GM12878 (cell line): ENCODE measurements around the gene MTSS2. TPM values are rescaled to one million over a fixed set of nuclear protein-coding genes. Genes with fewer than 3 reads are reported as not detected.

Source experiments
- ATAC-seq: fragments of 200-7000 bp; cut with Tn5 transposase; 3 replicates; pipeline ENCODE4 v1.9.1; 2020; ENCODE audit warnings: mild to moderate bottlenecking, moderate library complexity
- BruUV-seq: library from RNA; stranded (reverse); fragments of 400-500 nt; replicated peaks from 2 replicates; lab custom pipeline; 2021; lab: Mats Ljungman, UMichigan
- CTCF ChIA-PET: fragments of 300-600 bp; sonication (Branson Sonifier 250); formaldehyde crosslinking; extraction: SDS; loops from one replicate; lab custom pipeline; 2021; ENCODE audit warnings: inconsistent platforms; lab: Yijun Ruan, JAX
- POLR2A ChIA-PET: fragments of 350-600 bp; formaldehyde crosslinking; extraction: SDS; loops from one replicate; lab custom pipeline; 2021; ENCODE audit warnings: inconsistent platforms; lab: Charles Lee
- RAD21 ChIA-PET: fragments of 300-600 bp; sonication (Branson Sonifier 250); formaldehyde crosslinking; loops from one replicate; lab custom pipeline; 2023; ENCODE audit warnings: antibody characterized with exemption; ENCODE audit not compliant: unreplicated experiment; lab: Charles Lee
- SMC1A ChIA-PET: fragments of 300-600 bp; sonication (Branson Sonifier 250); formaldehyde crosslinking; loops from one replicate; lab custom pipeline; 2023; ENCODE audit not compliant: unreplicated experiment, uncharacterized antibody; lab: Charles Lee
- DNase-seq: peaks from one replicate; pipeline ENCODE4 v3.0.0-alpha.2; 2011; ENCODE audit warnings: low read depth, low spot score
- FAIRE-seq: peaks from 3 replicates; lab custom pipeline; 2011; peaks lifted over from hg19 to GRCh38; lab: Jason Lieb, UNC
- H2AFZ ChIP-seq: 2 replicates; pipeline ENCODE4 v1.6.0; 2011; ENCODE audit warnings: low read depth, low read length, control low read depth; ENCODE audit not compliant: control insufficient read depth
- H3K27ac ChIP-seq: 2 replicates; pipeline ENCODE4 v1.5.1; 2011; ENCODE audit warnings: control low read depth; ENCODE audit not compliant: control insufficient read depth, insufficient read depth
- H3K27me3 ChIP-seq, 2 experiments: replicated peaks in 1 of 2; 2 replicates each; pipeline versions ENCODE4 v1.6.0 to v1.6.1; 2011; ENCODE audit warnings: low read length in 1 of 2; ENCODE audit not compliant: control insufficient read depth in 2 of 2, insufficient read depth in 2 of 2
- H3K36me3 ChIP-seq, 2 experiments: 2 replicates each; pipeline ENCODE4 v1.5.1; 2011; ENCODE audit warnings: low read length in 1 of 2; ENCODE audit not compliant: control insufficient read depth in 2 of 2, insufficient read depth in 2 of 2
- H3K4me1 ChIP-seq: 2 replicates; pipeline ENCODE4 v1.6.1; 2011; ENCODE audit warnings: mild to moderate bottlenecking, low read length, moderate library complexity, mixed read lengths; ENCODE audit not compliant: control insufficient read depth, insufficient read depth
- H3K4me2 ChIP-seq: 2 replicates; pipeline ENCODE4 v1.6.0; 2011; ENCODE audit warnings: control low read depth; ENCODE audit not compliant: control insufficient read depth, insufficient read depth
- H3K4me3 ChIP-seq: fragments of 200-600 bp; sonication (generic); 2 replicates; pipeline ENCODE4 v1.5.1; 2016
- H3K79me2 ChIP-seq: 2 replicates; pipeline ENCODE4 v1.6.0; 2011; ENCODE audit warnings: low read length; ENCODE audit not compliant: control insufficient read depth, insufficient read depth
- H3K9ac ChIP-seq: 2 replicates; pipeline ENCODE4 v1.8.0; 2011; ENCODE audit warnings: low read length, control low read depth, mixed read lengths; ENCODE audit not compliant: control insufficient read depth, insufficient read depth
- H3K9me3 ChIP-seq: replicated peaks from 3 replicates; pipeline ENCODE4 v1.5.1; 2011; ENCODE audit warnings: mild to moderate bottlenecking, low read length; ENCODE audit not compliant: control insufficient read depth, insufficient read depth
- H4K20me1 ChIP-seq: 2 replicates; pipeline ENCODE4 v1.6.0; 2011; ENCODE audit not compliant: control insufficient read depth, insufficient read depth
- BCL11A ChIP-seq: IDR thresholded peaks from 2 replicates; pipeline ENCODE4 v1.6.1; 2011; ENCODE audit warnings: low read depth, low read length
- BMI1 ChIP-seq: fragments of 450-650 bp; IDR thresholded peaks from 2 replicates; pipeline ENCODE4 v1.6.1; 2016; ENCODE audit warnings: mild to moderate bottlenecking, moderate library complexity, borderline replicate concordance
- E4F1 ChIP-seq: fragments of 450-650 bp; IDR thresholded peaks from 2 replicates; pipeline ENCODE4 v1.6.1; 2018; ENCODE audit warnings: borderline replicate concordance, mild to moderate bottlenecking; ENCODE audit not compliant: partially characterized antibody
- IRF4 ChIP-seq: IDR thresholded peaks from 2 replicates; pipeline ENCODE4 v1.6.1; 2011; ENCODE audit warnings: low read depth, low read length
- KLF5 ChIP-seq: fragments of 450-650 bp; IDR thresholded peaks from 2 replicates; pipeline ENCODE4 v1.6.1; 2014; ENCODE audit warnings: mild to moderate bottlenecking; ENCODE audit not compliant: partially characterized antibody
- NFXL1 ChIP-seq: fragments of 450-650 bp; IDR thresholded peaks from 2 replicates; pipeline ENCODE4 v1.6.1; 2017; ENCODE audit warnings: antibody characterized with exemption, mild to moderate bottlenecking, borderline replicate concordance
- SP1 ChIP-seq: IDR thresholded peaks from one replicate; pipeline ENCODE4 v1.6.1; 2011; ENCODE audit warnings: low read depth, low read length
- TCF12 ChIP-seq: IDR thresholded peaks from 2 replicates; pipeline ENCODE4 v1.6.1; 2011; ENCODE audit warnings: low read depth, mild to moderate bottlenecking, low read length
- ZBTB11 ChIP-seq: fragments of 450-650 bp; formaldehyde crosslinking; IDR thresholded peaks from 2 replicates; pipeline ENCODE4 v1.5.0; 2022; ENCODE audit warnings: mild to moderate bottlenecking, missing genetic modification characterization
- ZBTB4 ChIP-seq: fragments of 450-650 bp; formaldehyde crosslinking; IDR thresholded peaks from 2 replicates; pipeline ENCODE4 v1.4.0; 2022; ENCODE audit warnings: mild to moderate bottlenecking, moderate library complexity
- WGBS: methylation state at CpG from one replicate; pipeline ENCODE4 v1.1.6; 2016; ENCODE audit warnings: low lambda C conversion rate; ENCODE audit not compliant: insufficient replicate concordance, insufficient coverage; ENCODE audit errors: missing lambda C conversion rate; 5-methylcytosine and 5-hydroxymethylcytosine counted together
- in situ Hi-C: fragments of 300-500 bp; cut with MboI; formaldehyde crosslinking; loops from 9 replicates; pipeline ENCODE4 v1.14.3; 2018; ENCODE audit warnings: mixed read lengths
- intact Hi-C: fragments of 100-400 bp; cut with micrococcal nuclease; formaldehyde crosslinking; loops from one replicate; pipeline ENCODE4 v1.14.2; 2022; ENCODE audit not compliant: unreplicated experiment
- polyA plus RNA-seq, 11 experiments: library from polyadenylated mRNA; depleted of rRNA in 4 of 11; unstranded in 6 of 11; stranded (reverse) in 5 of 11; fragments of >200 nt; fragmentation: Nextera tagmentation in 4 of 11; fragmentation: Illumina TruSeq in 1 of 11; extraction: Ambion mirVana in 4 of 11; extraction: Trizol in 1 of 11; gene quantifications; 1 replicate in 1 of 11; 2 replicates in 10 of 11; pipeline versions ENCODE4 v1.2.1 to v1.2.3, GENCODE V29; 2011 to 2016; ENCODE audit warnings: inconsistent platforms in 2 of 11, missing spikeins in 2 of 11, low read depth in 1 of 11
- total RNA-seq, 4 experiments: library from RNA; depleted of rRNA in 3 of 4; stranded (reverse); fragments of >200 nt in 3 of 4; fragmentation: Illumina TruSeq in 1 of 4; extraction: Trizol in 1 of 4; gene quantifications; 2 replicates each; pipeline versions ENCODE4 v1.2.1 to v1.2.3, GENCODE V29; 2013 to 2021
- TF ChIP-seq, protein P1 (sequence below): fragments of 450-650 bp; IDR thresholded peaks from 2 replicates; pipeline ENCODE4 v1.6.1; 2014; ENCODE audit warnings: mild to moderate bottlenecking

The MTSS2 gene
- total and polyA plus RNA-seq, 10 of the 15 experiments (the other 5 are each of a cell fraction or from before 2014, with no cell fraction given) = under 0.01 to 0.51 (median 0.14) TPM; not detected in 4

DNA sequence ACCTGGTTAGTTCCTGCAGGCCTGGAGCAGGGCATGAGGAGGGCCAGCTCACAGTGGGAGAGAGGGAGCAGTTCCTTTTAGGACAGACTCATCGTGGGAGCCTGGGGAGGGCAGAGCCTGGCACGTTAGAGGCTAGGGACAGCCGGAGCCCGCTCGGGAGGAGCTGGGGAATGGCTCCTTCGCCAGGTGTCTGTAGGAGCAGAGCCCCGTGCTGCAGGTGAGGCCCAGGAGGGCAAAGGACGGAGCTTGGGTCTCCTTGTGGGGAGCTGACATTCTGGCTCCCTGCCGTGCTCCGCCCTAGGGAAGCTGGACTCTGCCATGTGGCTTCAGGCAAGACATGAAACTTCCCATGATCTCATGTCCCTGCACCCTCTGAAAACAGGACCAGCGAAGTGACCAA, 18.7 kb upstream of the MTSS2 start (continued):
- TF ChIP-seq ZBTB4 (CRISPR knock-in tag) (no peak), IRF4 (no peak), SP1 (no peak), BMI1 (no peak), KLF5 (no peak), NFXL1 (no peak)
- TF ChIP-seq, protein P1, sequence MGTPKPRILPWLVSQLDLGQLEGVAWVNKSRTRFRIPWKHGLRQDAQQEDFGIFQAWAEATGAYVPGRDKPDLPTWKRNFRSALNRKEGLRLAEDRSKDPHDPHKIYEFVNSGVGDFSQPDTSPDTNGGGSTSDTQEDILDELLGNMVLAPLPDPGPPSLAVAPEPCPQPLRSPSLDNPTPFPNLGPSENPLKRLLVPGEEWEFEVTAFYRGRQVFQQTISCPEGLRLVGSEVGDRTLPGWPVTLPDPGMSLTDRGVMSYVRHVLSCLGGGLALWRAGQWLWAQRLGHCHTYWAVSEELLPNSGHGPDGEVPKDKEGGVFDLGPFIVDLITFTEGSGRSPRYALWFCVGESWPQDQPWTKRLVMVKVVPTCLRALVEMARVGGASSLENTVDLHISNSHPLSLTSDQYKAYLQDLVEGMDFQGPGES = no peak

DNA sequence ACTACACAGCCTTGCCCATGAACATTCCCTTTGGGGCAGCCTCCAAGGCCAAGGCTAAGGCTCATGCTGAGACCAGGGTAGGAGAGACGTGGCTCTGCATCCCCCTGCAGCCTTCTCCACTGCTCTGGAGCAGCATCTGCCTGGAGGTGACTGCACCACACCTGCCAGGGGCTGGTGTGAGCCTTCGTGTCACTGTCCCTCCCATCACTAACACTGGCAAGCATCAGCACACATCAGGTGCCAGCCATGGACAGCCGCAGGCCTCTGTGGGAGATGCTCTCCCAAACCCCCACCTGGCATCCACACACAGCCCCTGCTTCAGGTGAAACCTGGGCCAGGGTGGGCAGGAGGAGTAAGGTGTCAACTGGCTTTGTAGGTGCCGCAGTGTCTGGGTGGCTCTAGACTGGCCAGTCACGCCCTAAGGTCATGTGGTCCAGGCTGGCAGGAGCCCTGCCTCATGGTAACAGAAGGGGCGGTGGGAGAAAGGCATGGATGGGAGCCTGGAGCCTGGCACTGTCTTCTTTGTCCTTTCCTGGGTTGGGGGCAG, 18.1 kb upstream of the MTSS2 start:
- Histone ChIP-seq H4K20me1 (no peaks in the 10 kb centered on the region), H2AFZ (no peak overlapping the region), H3K4me3 (no peak overlapping the region), H3K9ac (no peak overlapping the region), H3K4me1 (no peaks in the 10 kb centered on the region), H3K9me3 (no peaks in the 10 kb centered on the region), H3K4me2 (no peak overlapping the region), H3K27ac (no peak overlapping the region), H3K79me2 (no peaks in the 10 kb centered on the region), H3K36me3 (peaks cover 0 to 5% of the 10 kb centered on the region in 2 experiments; a peak in 2 of 4 replicates), H3K27me3 (no peaks in the 10 kb centered on the region)
- FAIRE-seq (no peak), DNase-seq (no peak), ATAC-seq (no peak; the same call in 2 of the 3 replicates)
- RAD21 ChIA-PET = no interaction called here
- in situ Hi-C loops = no loop called here
- SMC1A ChIA-PET = no interaction called here
- CTCF ChIA-PET = no interaction called here
- POLR2A ChIA-PET = no interaction called here
- intact Hi-C loops = no loop called here
- BruUV-seq = no TSS peak
- 73% methylated on average over 6 of the region's 6 CpGs for WGBS
- TF ChIP-seq TCF12 (no peak), E4F1 (no peak), ZBTB11 (no peak), BCL11A (no peak)
- TF ChIP-seq, protein P1 = no peak
